Keratinocyte (primary cell): ENCODE measurements around the gene PHACTR1. TPM values are rescaled to one million over a fixed set of nuclear protein-coding genes. Genes with fewer than 3 reads are reported as not detected.

Experiments used
- DNase-seq: peaks from one replicate; pipeline ENCODE4 v3.0.0-alpha.2; 2011; ENCODE audit warnings: low read depth, missing footprints, low spot score
- FAIRE-seq: peaks from 2 replicates; lab custom pipeline; 2011; peaks lifted over from hg19 to GRCh38; lab: Jason Lieb, UNC
- H2AFZ ChIP-seq: 2 replicates; pipeline ENCODE4 v1.6.0; 2012; ENCODE audit warnings: low read length, control low read depth, inconsistent platforms; ENCODE audit not compliant: control insufficient read depth
- H3K27ac ChIP-seq: 2 replicates; pipeline ENCODE4 v1.5.1; 2011; ENCODE audit warnings: low read length; ENCODE audit not compliant: control insufficient read depth, insufficient read depth
- H3K27me3 ChIP-seq: 3 replicates; pipeline ENCODE4 v1.6.0; 2011; ENCODE audit warnings: low read length; ENCODE audit not compliant: control insufficient read depth, insufficient read depth; ENCODE audit errors: extremely low read depth
- H3K36me3 ChIP-seq, 2 experiments: 2 replicates in 1 of 2; 3 replicates in 1 of 2; pipeline ENCODE4 v1.5.1; 2011; ENCODE audit warnings: low read length in 2 of 2, mild to moderate bottlenecking in 1 of 2; ENCODE audit not compliant: control insufficient read depth in 2 of 2, insufficient read depth in 2 of 2; ENCODE audit errors: extremely low read depth in 1 of 2
- H3K4me1 ChIP-seq: 3 replicates; pipeline ENCODE4 v1.5.1; 2011; ENCODE audit warnings: low read length; ENCODE audit not compliant: control insufficient read depth, insufficient read depth; ENCODE audit errors: extremely low read depth
- H3K4me2 ChIP-seq: 3 replicates; pipeline ENCODE4 v1.6.0; 2011; ENCODE audit warnings: low read depth, low read length; ENCODE audit not compliant: control insufficient read depth, insufficient read depth; ENCODE audit errors: extremely low read depth
- H3K4me3 ChIP-seq, 3 experiments: fragments of 200-600 bp in 1 of 3; sonication (generic) in 1 of 3; 2 replicates in 2 of 3; 3 replicates in 1 of 3; pipeline ENCODE4 v1.5.1; 2011 to 2016; ENCODE audit warnings: low read length in 3 of 3, mild to moderate bottlenecking in 3 of 3, control low read depth in 2 of 3, inconsistent platforms in 1 of 3, low read depth in 1 of 3, mixed read lengths in 1 of 3, mixed run types in 1 of 3, moderate library complexity in 1 of 3; ENCODE audit not compliant: control insufficient read depth in 2 of 3, insufficient read depth in 2 of 3; ENCODE audit errors: extremely low read depth in 1 of 3
- H3K79me2 ChIP-seq: 2 replicates; pipeline ENCODE4 v1.6.0; 2012; ENCODE audit warnings: low read length; ENCODE audit not compliant: control insufficient read depth, insufficient read depth
- H3K9ac ChIP-seq: 3 replicates; pipeline ENCODE4 v1.6.0; 2011; ENCODE audit warnings: low read length; ENCODE audit not compliant: control insufficient read depth, insufficient read depth; ENCODE audit errors: extremely low read depth
- H3K9me1 ChIP-seq: 3 replicates; pipeline ENCODE4 v1.6.0; 2011; ENCODE audit warnings: low read length; ENCODE audit not compliant: control insufficient read depth, insufficient read depth; ENCODE audit errors: extremely low read depth
- H3K9me3 ChIP-seq: 2 replicates; pipeline ENCODE4 v1.5.1; 2012; ENCODE audit warnings: low read depth, low read length; ENCODE audit not compliant: control insufficient read depth
- H4K20me1 ChIP-seq: 3 replicates; pipeline ENCODE4 v1.6.0; 2011; ENCODE audit warnings: low read length; ENCODE audit not compliant: control insufficient read depth, insufficient read depth; ENCODE audit errors: extremely low read depth
- EZH2 ChIP-seq: IDR thresholded peaks from one replicate; pipeline ENCODE4 v1.6.1; 2012; ENCODE audit warnings: inconsistent platforms, mild to moderate bottlenecking, low read length, moderate library complexity
- dilution Hi-C: fragments of 300-500 bp; cut with MboI; formaldehyde crosslinking; loops from one replicate; pipeline ENCODE4 v1.7.0; 2020; ENCODE audit warnings: low sequenced_read_pairs; ENCODE audit not compliant: extremely low pct_ligation_motif_present
- polyA plus RNA-seq, 5 experiments: library from polyadenylated mRNA; depleted of rRNA in 3 of 5; stranded (reverse) in 3 of 5; stranded (forward) in 1 of 5; unstranded in 1 of 5; fragments of >200 nt; gene quantifications; 1 replicate in 1 of 5; 2 replicates in 3 of 5; 3 replicates in 1 of 5; pipeline versions ENCODE4 v1.2.1 to v1.2.3, GENCODE V29; 2011 to 2012; ENCODE audit warnings: missing spikeins in 2 of 5, low read depth in 1 of 5, low replicate concordance in 1 of 5
- TF ChIP-seq, protein P1 (sequence below), 3 experiments: IDR thresholded peaks in 1 of 3; conservative IDR thresholded peaks in 1 of 3; optimal IDR thresholded peaks in 1 of 3; 2 replicates in 2 of 3; 3 replicates in 1 of 3; pipeline versions ENCODE3 to v1.5.1; 2011; ENCODE audit warnings: low read length in 3 of 3, mild to moderate bottlenecking in 3 of 3, moderate library complexity in 2 of 3, control low read depth in 1 of 3, inconsistent platforms in 1 of 3; ENCODE audit not compliant: insufficient read depth in 2 of 3; ENCODE audit errors: extremely low read depth in 1 of 3

Gene PHACTR1
- polyA plus RNA-seq, 1 donor (not counting 4 experiments of a cell fraction or from before 2014, with no cell fraction given), result 0.22 TPM

DNA sequence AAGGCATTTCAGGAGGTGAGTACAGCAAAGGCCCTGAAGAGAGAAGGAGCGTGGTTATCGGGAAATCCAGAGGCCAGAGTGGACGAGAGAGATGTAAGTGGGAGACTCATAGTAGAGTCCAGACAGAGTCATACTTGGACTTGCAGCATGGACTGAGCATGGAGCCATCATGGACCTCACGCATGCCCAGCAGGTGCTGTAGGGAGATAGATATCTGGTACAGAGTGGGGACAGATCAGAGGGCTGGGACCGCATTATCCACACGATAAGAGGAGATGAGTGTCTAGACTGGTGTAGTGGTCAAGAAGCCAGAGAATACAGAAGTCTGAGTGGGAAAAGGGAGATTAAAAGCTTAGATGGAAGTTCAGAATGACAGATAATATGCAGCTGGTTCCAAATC, 484.8 kb downstream of the PHACTR1 start:
- FAIRE-seq (no peak), DNase-seq (no peak)
- Histone ChIP-seq H3K27me3 (peaks cover 6% of the 10 kb centered on the region), H3K4me1 (no peaks in the 10 kb centered on the region), H3K36me3 (no peaks in the 10 kb centered on the region), H3K79me2 (no peaks in the 10 kb centered on the region), H4K20me1 (no peaks in the 10 kb centered on the region), H3K9me1 (no peaks in the 10 kb centered on the region), H3K4me3 (no peak overlapping the region), H3K27ac (no peak overlapping the region), H3K4me2 (no peak overlapping the region), H2AFZ (no peak overlapping the region), H3K9me3 (no peaks in the 10 kb centered on the region), H3K9ac (no peak overlapping the region)
- dilution Hi-C loops, result no loop called here
- TF ChIP-seq EZH2, result no peak
- TF ChIP-seq, protein P1, sequence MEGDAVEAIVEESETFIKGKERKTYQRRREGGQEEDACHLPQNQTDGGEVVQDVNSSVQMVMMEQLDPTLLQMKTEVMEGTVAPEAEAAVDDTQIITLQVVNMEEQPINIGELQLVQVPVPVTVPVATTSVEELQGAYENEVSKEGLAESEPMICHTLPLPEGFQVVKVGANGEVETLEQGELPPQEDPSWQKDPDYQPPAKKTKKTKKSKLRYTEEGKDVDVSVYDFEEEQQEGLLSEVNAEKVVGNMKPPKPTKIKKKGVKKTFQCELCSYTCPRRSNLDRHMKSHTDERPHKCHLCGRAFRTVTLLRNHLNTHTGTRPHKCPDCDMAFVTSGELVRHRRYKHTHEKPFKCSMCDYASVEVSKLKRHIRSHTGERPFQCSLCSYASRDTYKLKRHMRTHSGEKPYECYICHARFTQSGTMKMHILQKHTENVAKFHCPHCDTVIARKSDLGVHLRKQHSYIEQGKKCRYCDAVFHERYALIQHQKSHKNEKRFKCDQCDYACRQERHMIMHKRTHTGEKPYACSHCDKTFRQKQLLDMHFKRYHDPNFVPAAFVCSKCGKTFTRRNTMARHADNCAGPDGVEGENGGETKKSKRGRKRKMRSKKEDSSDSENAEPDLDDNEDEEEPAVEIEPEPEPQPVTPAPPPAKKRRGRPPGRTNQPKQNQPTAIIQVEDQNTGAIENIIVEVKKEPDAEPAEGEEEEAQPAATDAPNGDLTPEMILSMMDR (optimal IDR thresholded peaks at IDR 0.05 in 1 of 3, IDR thresholded peaks at IDR 0.05 in 1 of 3, conservative IDR thresholded peaks at IDR 0.05 in 1 of 3; ENCODE audit: extremely low read depth in 1 of 3, insufficient read depth in 2 of 3, low read length in 3 of 3), result no peak

DNA sequence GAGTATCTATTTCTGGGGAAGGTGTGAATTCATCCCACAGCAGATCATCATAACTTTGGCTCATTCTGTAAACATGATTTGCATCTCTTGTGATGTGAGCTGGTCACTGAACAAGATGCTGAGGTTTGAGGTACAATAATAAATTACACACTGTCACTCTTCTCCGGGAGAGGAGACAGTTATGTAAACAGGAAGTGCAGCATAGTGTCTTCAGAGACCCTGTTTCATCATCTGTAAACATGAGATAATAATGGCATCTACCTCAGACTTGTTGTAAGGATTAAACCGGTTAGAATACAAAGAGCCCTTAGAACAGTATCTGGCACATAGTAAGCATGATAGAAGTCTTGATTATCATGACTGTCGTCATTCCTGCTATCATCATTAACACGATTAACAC, 486.6 kb downstream of the PHACTR1 start:
- no peak for TF ChIP-seq EZH2
- TF ChIP-seq, protein P1 (optimal IDR thresholded peaks at IDR 0.05 in 1 of 3, IDR thresholded peaks at IDR 0.05 in 1 of 3, conservative IDR thresholded peaks at IDR 0.05 in 1 of 3; ENCODE audit: extremely low read depth in 1 of 3, insufficient read depth in 2 of 3, low read length in 3 of 3), result no peak
- H3K27me3 ChIP-seq, result peaks cover 6% of the 10 kb centered on the region
- dilution Hi-C loops, result no loop called here
- H3K9me3 ChIP-seq, result no peaks in the 10 kb centered on the region
- H3K4me3 ChIP-seq, result no peak overlapping the region
- FAIRE-seq, result no peak
- no peaks in the 10 kb centered on the region for H4K20me1 ChIP-seq
- H3K4me2 ChIP-seq, result no peak overlapping the region
- H3K36me3 ChIP-seq, result no peaks in the 10 kb centered on the region
- H3K27ac ChIP-seq, result no peak overlapping the region
- H2AFZ ChIP-seq, result no peak overlapping the region
- H3K9me1 ChIP-seq, result no peaks in the 10 kb centered on the region
- H3K9ac ChIP-seq, result no peak overlapping the region
- DNase-seq, result no peak
- no peaks in the 10 kb centered on the region for H3K79me2 ChIP-seq
- H3K4me1 ChIP-seq, result no peaks in the 10 kb centered on the region
